HG03139 (cell line): ENCODE data around the gene RGR.

Experiments used
- ATAC-seq: cut with Tn5 transposase; IDR thresholded peaks from one replicate; pipeline ENCODE4 v1.9.1; 2021; ENCODE audit not compliant: unreplicated experiment

Gene RGR

GRCh38 chr10:84217746-84218145 is 27.1 kb upstream of the RGR start:
- no peak for ATAC-seq

GRCh38 chr10:84221916-84222315 is 22.9 kb upstream of the RGR start:
- no peak for ATAC-seq

GRCh38 chr10:84224411-84225028 is 20.3 kb upstream of the RGR start:
- ATAC-seq = no peak

GRCh38 chr10:84225427-84226173 is 19.3 kb upstream of the RGR start, which contains the start of gene LRIT2:
TSS of gene LRIT2 (minus strand) at chr10:84225544. CDS start at chr10:84225520, 24 bp downstream.
- ATAC-seq = no peak

GRCh38 chr10:84226616-84227015 is 18.2 kb upstream of the RGR start:
- no peak for ATAC-seq

- ATAC-seq = no peak
These were observed 17.0 kb upstream of the RGR start for GRCh38 chr10:84227810-84228209.

GRCh38 chr10:84230359-84230758 is 14.5 kb upstream of the RGR start:
- no peak for ATAC-seq

GRCh38 chr10:84232376-84232775 is 12.5 kb upstream of the RGR start:
- no peak for ATAC-seq

- no peak for ATAC-seq
These were observed 10.9 kb upstream of the RGR start for GRCh38 chr10:84233940-84234339.

- ATAC-seq = no peak
These were observed 10.4 kb upstream of the RGR start for GRCh38 chr10:84234479-84234878.

- no peak for ATAC-seq
These were observed 9.8 kb upstream of the RGR start for GRCh38 chr10:84235096-84235495.

GRCh38 chr10:84236807-84237198 is 8.1 kb upstream of the RGR start:
- no peak for ATAC-seq

GRCh38 chr10:84237199-84238051 is 7.4 kb upstream of the RGR start:
- ATAC-seq = no peak

GRCh38 chr10:84238909-84239308 is 5.9 kb upstream of the RGR start:
- no peak for ATAC-seq

GRCh38 chr10:84241185-84241790 is 3.6 kb upstream of the RGR start, which contains the start of gene LRIT1:
TSS of gene LRIT1 (minus strand) at chr10:84241546. CDS start at chr10:84241439, 107 bp downstream.
- no peak for ATAC-seq

GRCh38 chr10:84243759-84244158 is 1.1 kb upstream of the RGR start:
- no peak for ATAC-seq

GRCh38 chr10:84247496-84247895 is 2.6 kb downstream of the RGR start:
- ATAC-seq = no peak

- no peak for ATAC-seq
These were observed 3.9 kb downstream of the RGR start for GRCh38 chr10:84248794-84249193.

- ATAC-seq = no peak
These were observed 10.0 kb downstream of the RGR start for GRCh38 chr10:84254552-84255478.
